Activated naive CD4-positive, alpha-beta T cell treated with anti-CD3 and anti-CD28 coated beads, Interleukin-2, amount 10 ng/mL, durations not matched to agents 7 days and 5 days (primary cell): Measurements from ENCODE around the gene MGMT.

Experiments
- CTCF ChIA-PET: fragments of 350-600 bp; sonication (Branson Sonifier 250); formaldehyde crosslinking; loops from one replicate; lab custom pipeline; 2021; ENCODE audit warnings: antibody characterized with exemption; lab: Charles Lee
- DNase-seq: peaks from one replicate; pipeline ENCODE4 v3.0.0-alpha.2; 2020
- H3K27ac Mint-ChIP-seq: one replicate; pipeline ENCODE4 v1.8.0; 2021; ENCODE audit warnings: mild to moderate bottlenecking, moderate library complexity, mixed read lengths
- H3K27me3 Mint-ChIP-seq: one replicate; pipeline ENCODE4 v1.8.0; 2021; ENCODE audit warnings: mild to moderate bottlenecking, mixed read lengths
- H3K36me3 Mint-ChIP-seq: one replicate; pipeline ENCODE4 v1.8.0; 2021; ENCODE audit warnings: mixed read lengths
- H3K4me1 Mint-ChIP-seq: one replicate; pipeline ENCODE4 v1.8.0; 2021; ENCODE audit warnings: mixed read lengths
- H3K4me3 Mint-ChIP-seq: one replicate; pipeline ENCODE4 v1.8.0; 2021; ENCODE audit warnings: mild to moderate bottlenecking, moderate library complexity, mixed read lengths
- H3K9me3 Mint-ChIP-seq: one replicate; pipeline ENCODE4 v1.8.0; 2021; ENCODE audit warnings: mixed read lengths

The MGMT gene

DNA sequence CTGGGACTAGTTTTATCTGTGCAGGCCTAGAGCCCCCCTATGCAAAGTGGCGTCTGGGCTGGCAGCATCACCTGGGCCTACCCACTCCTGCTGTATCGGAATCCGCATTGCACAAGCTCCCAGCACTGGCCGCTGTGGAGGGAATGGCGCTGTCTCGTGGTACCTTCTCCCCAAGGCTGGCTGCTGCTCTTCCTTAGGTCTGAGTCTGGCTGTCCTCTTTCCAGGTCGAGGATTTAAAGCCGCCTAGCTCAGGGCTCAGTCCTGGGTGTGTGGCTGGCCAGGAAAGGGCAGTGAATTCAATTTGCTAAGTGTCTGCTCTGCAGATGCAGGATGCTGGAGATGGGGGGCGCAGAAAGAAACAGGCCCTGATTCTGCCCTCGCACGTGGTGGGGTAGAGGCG is 44.7 kb downstream of the MGMT start:
- Mint-ChIP-seq H3K4me3 (no peak overlapping the region), H3K27me3 (no peaks in the 10 kb centered on the region), H3K36me3 (peaks cover 10% of the 10 kb centered on the region), H3K27ac (no peak overlapping the region), H3K9me3 (peaks cover 43% of the 10 kb centered on the region), H3K4me1 (peaks cover 2% of the 10 kb centered on the region)
- no peak for DNase-seq
- CTCF ChIA-PET: no interaction called here

- Mint-ChIP-seq H3K36me3 (peaks cover 10% of the 10 kb centered on the region), H3K27ac (no peak overlapping the region), H3K27me3 (no peaks in the 10 kb centered on the region), H3K4me3 (no peak overlapping the region), H3K4me1 (peaks cover 2% of the 10 kb centered on the region), H3K9me3 (peaks cover 29% of the 10 kb centered on the region)
- no peak for DNase-seq
- CTCF ChIA-PET: no interaction called here
Observed at GRCh38 chr10:129513312-129513711, 46.3 kb downstream of the MGMT start.

DNA sequence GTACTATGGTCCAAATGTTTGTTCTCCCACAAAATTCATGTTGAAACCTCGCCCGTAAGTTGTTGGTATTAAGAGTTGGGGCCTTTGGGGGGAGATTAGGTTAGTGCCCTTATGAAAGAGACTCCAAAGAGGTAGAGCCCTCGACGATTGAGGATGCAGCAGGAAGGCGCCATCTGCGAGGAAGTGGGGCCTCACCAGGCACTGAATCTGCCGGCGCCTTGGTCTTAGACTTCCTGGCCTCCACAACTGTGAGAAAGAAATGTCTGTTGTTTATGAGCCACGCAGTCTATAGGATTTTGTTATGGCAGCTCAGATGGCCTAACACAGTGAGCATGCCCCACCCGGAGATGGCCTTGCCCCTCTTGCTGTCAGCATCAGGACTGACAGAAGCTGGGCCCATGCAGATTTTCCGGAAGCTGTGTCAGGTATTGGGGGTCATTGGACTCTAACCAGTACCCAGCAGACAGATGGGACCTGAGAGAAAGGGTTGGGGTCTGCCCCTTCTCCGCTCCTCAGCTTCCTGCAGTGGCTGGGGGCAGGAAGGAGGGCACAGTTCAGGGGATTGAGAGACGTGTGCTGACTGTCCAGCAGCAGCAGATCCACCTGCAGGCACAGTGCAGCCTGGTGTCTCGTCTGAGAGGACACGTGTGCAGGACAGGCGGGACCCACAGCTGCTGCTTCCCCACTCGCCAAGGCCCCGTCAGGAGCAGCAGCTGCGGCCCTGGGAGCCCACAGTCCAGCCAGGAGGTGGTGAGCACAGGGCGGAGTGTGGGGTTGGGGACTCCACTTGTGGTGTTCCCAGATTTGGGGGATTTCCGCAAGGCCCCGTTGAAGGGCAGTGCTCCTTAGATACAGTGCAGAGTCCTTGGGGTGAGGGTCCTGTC is 47.8 kb downstream of the MGMT start:
- CTCF ChIA-PET: no interaction called here
- H3K36me3 Mint-ChIP-seq: peaks cover 8% of the 10 kb centered on the region
- no peak for DNase-seq
- H3K4me3 Mint-ChIP-seq: no peak overlapping the region
- H3K9me3 Mint-ChIP-seq: peaks cover 29% of the 10 kb centered on the region
- H3K27ac Mint-ChIP-seq: peak overlapping the region; percentile 33
- H3K4me1 Mint-ChIP-seq: peaks cover 2% of the 10 kb centered on the region
- H3K27me3 Mint-ChIP-seq: no peaks in the 10 kb centered on the region

GRCh38 chr10:129516846-129517679 is 50.0 kb downstream of the MGMT start:
- peaks cover 2% of the 10 kb centered on the region for H3K4me1 Mint-ChIP-seq
- CTCF ChIA-PET: no interaction called here
- DNase-seq: no peak
- H3K27me3 Mint-ChIP-seq: no peaks in the 10 kb centered on the region
- peaks cover 21% of the 10 kb centered on the region for H3K9me3 Mint-ChIP-seq
- peaks cover 4% of the 10 kb centered on the region for H3K36me3 Mint-ChIP-seq
- H3K27ac Mint-ChIP-seq: no peak overlapping the region
- H3K4me3 Mint-ChIP-seq: no peak overlapping the region

DNA sequence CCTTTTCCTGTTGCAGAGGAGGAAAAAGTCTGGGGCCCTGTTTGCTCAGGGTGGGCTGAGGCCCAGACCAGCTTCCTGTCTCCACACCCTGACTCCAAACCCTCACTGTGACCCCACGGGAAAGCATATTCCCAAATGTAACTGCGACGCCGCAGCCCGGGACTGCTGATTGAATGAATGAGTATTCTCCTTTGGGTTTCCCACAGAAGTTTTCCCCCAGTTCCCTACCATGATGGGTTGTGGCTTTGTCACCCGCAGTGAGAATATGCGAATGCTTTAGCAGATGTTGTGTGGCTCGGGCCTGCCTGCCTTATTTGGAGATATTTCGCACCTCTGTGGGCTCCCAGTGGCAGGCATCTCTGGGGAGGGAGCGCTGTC is 50.6 kb downstream of the MGMT start:
- no peak for DNase-seq
- H3K9me3 Mint-ChIP-seq: peaks cover 16% of the 10 kb centered on the region
- no peaks in the 10 kb centered on the region for H3K36me3 Mint-ChIP-seq
- no peak overlapping the region for H3K27ac Mint-ChIP-seq
- no peak overlapping the region for H3K4me3 Mint-ChIP-seq
- H3K4me1 Mint-ChIP-seq: peaks cover 2% of the 10 kb centered on the region
- CTCF ChIA-PET: no interaction called here
- H3K27me3 Mint-ChIP-seq: no peaks in the 10 kb centered on the region

DNA sequence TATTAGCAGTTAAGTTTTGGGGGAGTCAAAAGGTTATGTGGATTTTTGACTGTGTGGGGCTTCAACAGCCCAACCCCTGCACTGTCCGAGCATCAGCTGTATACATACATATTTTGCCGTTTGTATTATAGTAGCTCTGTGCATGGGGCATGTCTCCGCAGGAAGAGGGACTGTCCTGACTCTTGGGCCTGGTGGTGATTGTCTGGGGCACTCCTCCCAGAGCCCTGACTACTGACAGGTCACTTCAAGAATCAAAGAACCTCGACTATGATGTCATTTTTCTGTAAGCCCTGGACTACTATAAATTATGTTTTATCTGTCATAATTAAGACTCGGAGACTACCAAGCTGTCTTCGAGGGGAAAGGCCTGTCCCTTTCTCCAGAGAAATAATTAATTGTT is 51.8 kb downstream of the MGMT start:
- H3K36me3 Mint-ChIP-seq: no peaks in the 10 kb centered on the region
- H3K4me1 Mint-ChIP-seq: peaks cover 2% of the 10 kb centered on the region
- CTCF ChIA-PET: no interaction called here
- peak overlapping the region; percentile 70 for H3K27ac Mint-ChIP-seq
- no peak overlapping the region for H3K4me3 Mint-ChIP-seq
- peaks cover 16% of the 10 kb centered on the region for H3K9me3 Mint-ChIP-seq
- no peaks in the 10 kb centered on the region for H3K27me3 Mint-ChIP-seq
- no peak for DNase-seq

DNA sequence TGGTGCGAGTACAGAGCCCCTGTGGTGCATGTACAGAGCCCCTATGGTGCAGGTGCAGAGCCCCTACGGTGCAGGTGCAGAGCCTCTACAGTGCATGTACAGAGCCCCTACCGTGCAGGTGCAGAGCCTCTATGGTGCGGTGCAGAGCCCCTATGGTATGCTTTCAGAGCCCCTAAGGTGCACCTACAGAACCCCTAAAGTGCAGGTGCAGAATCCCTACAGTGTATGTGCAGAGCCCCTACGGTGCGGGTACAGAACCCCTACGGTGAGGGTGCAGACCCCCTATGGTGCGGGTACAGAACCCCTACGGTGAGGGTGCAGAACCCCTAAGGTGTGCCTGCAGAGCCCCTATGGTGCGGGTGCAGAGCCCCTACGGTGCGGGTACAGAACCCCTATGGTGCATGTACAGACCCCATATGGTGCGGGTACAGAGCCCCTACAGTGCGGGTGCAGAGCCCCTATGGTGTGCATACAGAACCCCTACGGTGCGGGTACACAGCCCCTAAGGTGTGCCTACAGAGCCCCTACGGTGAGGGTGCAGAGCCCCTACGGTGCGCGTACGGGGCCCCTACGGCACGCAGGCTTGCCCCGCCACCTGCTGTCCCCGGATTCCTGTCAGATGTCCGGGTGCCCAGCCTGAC is 53.5 kb downstream of the MGMT start:
- no peak for DNase-seq
- Mint-ChIP-seq H3K27me3 (no peaks in the 10 kb centered on the region), H3K4me1 (no peaks in the 10 kb centered on the region), H3K9me3 (peaks cover 16% of the 10 kb centered on the region), H3K36me3 (no peaks in the 10 kb centered on the region), H3K27ac (no peak overlapping the region), H3K4me3 (no peak overlapping the region)
- CTCF ChIA-PET: no interaction called here

DNA sequence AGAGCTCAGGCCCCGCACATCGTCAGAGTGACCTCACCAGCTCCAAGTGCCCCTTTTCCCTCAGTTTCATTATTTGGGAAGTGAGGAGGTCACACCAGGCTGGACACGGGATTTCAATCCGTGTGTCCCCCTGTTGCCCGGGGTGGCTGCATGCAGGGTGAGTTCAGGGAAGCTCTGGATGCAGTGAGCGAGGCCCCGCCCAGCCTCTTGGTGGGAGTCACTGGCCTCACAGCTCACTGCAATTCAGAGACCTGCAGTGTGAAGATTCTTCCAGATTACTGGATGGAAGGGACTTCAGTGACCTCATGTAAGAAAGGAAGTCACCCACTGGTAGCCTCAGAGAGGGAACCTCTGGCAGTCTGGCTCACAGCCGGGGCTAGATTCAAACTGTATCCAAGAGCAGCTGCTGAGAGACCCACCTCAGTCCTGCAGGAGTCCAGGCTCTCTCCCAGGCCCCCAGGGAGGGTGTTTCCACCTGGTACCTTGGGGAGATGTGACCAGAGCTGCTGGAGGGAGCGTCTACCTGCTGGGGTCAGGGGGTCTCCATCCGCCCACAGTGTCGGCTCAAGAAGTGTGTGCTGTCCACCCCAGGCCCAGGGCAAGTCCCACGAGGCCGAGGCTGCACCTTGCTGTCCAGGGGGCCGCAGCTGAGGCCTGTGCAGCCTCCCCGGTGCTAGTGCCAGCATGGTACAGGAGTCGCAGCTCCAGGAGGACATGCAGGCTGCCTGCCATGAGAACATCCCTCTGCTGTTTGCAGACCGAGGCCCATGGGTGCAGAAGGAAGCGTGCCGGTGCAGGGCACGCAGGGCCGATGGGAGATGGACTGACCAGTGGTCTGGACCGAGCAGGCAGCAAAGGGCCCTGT is 54.4 kb downstream of the MGMT start:
- Mint-ChIP-seq H3K4me1 (no peaks in the 10 kb centered on the region), H3K27ac (no peak overlapping the region), H3K4me3 (no peak overlapping the region), H3K36me3 (peaks cover 2% of the 10 kb centered on the region), H3K9me3 (peaks cover 13% of the 10 kb centered on the region), H3K27me3 (no peaks in the 10 kb centered on the region)
- CTCF ChIA-PET: no interaction called here
- peak; percentile 10 for DNase-seq

GRCh38 chr10:129522041-129522585 is 55.1 kb downstream of the MGMT start:
- CTCF ChIA-PET: no interaction called here
- peaks cover 16% of the 10 kb centered on the region for H3K9me3 Mint-ChIP-seq
- no peak overlapping the region for H3K27ac Mint-ChIP-seq
- peaks cover 4% of the 10 kb centered on the region for H3K36me3 Mint-ChIP-seq
- DNase-seq: no peak
- H3K27me3 Mint-ChIP-seq: no peaks in the 10 kb centered on the region
- no peaks in the 10 kb centered on the region for H3K4me1 Mint-ChIP-seq
- no peak overlapping the region for H3K4me3 Mint-ChIP-seq

DNA sequence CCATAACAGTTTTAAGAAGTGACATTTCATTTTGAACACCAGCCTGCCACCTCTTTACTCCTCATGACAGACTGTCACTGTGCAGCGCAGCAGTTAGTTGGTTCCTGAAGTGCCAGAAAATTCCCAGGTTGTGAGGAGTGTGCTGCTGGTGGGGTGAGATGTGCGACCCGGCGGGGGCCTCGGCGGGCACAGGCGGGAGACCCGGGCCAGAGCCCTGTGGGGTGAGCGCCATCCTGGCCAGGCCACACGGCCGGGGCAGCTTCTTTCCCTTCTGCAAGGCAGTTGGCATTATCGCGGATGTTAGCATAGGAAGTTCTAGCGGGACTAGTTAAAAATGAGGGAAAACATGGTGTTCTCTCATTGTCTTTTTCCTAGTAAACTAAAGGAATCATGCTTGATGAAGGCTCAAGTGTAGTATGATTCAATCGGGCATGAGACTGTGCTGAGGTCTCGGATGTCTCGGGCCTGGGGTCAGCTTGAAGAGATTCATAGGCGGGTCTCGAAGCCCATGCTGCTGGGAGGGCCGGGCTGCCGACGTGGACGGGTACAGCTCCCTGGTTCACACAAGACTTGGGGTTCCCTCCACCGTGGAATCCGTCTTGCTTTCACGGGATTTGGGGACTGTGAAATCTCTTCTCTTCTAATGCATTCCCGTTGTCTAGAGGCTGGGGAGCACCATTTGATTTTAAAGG is 56.1 kb downstream of the MGMT start:
- Mint-ChIP-seq H3K9me3 (peaks cover 23% of the 10 kb centered on the region), H3K4me1 (no peaks in the 10 kb centered on the region), H3K27me3 (no peaks in the 10 kb centered on the region), H3K27ac (no peak overlapping the region), H3K36me3 (peaks cover 13% of the 10 kb centered on the region), H3K4me3 (no peak overlapping the region)
- DNase-seq: peak; percentile 10
- CTCF ChIA-PET: no interaction called here

- Mint-ChIP-seq H3K27ac (no peak overlapping the region), H3K4me1 (no peaks in the 10 kb centered on the region), H3K9me3 (peaks cover 24% of the 10 kb centered on the region), H3K4me3 (no peak overlapping the region), H3K27me3 (no peaks in the 10 kb centered on the region), H3K36me3 (peaks cover 13% of the 10 kb centered on the region)
- CTCF ChIA-PET: no interaction called here
- no peak for DNase-seq
Observed at GRCh38 chr10:129523723-129524316, 56.8 kb downstream of the MGMT start.

DNA sequence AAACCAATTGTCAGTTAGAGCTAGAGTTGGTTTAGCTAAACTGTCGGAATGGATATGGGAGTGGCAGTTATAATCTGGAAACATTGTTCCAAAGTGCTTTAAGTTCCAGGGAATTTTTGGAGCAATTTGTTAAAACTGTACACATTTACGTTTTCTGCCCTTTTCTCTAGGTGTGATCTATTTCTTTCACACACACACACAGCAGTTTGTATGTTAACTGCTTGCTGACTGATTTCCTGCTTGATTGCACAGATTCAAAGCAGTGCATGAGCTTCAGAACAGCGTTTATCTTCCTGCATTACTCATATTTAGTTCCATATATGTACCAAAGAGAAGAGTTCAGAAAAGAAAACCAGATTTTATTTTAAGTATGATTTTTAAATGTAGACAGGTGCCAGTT is 57.9 kb downstream of the MGMT start:
- no peak for DNase-seq
- Mint-ChIP-seq H3K27me3 (no peaks in the 10 kb centered on the region), H3K36me3 (peaks cover 13% of the 10 kb centered on the region), H3K27ac (no peak overlapping the region), H3K4me1 (no peaks in the 10 kb centered on the region), H3K4me3 (no peak overlapping the region), H3K9me3 (peaks cover 16% of the 10 kb centered on the region)
- CTCF ChIA-PET: no interaction called here

GRCh38 chr10:129525401-129525801 is 58.4 kb downstream of the MGMT start:
- Mint-ChIP-seq H3K4me1 (no peaks in the 10 kb centered on the region), H3K9me3 (peaks cover 12% of the 10 kb centered on the region), H3K27me3 (no peaks in the 10 kb centered on the region), H3K4me3 (no peak overlapping the region), H3K27ac (no peak overlapping the region), H3K36me3 (peaks cover 13% of the 10 kb centered on the region)
- CTCF ChIA-PET: no interaction called here
- no peak for DNase-seq
